GM21367 (cell line): ENCODE results near the gene NEMP1.

Source experiments
- ATAC-seq: cut with Tn5 transposase; IDR thresholded peaks from one replicate; pipeline ENCODE4 v1.9.1; 2021; ENCODE audit not compliant: unreplicated experiment

The NEMP1 gene

GRCh38 chr12:57107456-57108155 lies 29.0 kb upstream of the NEMP1 start:
- ATAC-seq = no peak

- no peak for ATAC-seq
These were observed 27.6 kb upstream of the NEMP1 start for GRCh38 chr12:57106021-57106708.

GRCh38 chr12:57105011-57105753 lies 26.6 kb upstream of the NEMP1 start:
- ATAC-seq = no peak

GRCh38 chr12:57104292-57104910 lies 25.8 kb upstream of the NEMP1 start:
- no peak for ATAC-seq

GRCh38 chr12:57103856-57104255 lies 25.3 kb upstream of the NEMP1 start:
- no peak for ATAC-seq

GRCh38 chr12:57101892-57102695 lies 23.5 kb upstream of the NEMP1 start:
- no peak for ATAC-seq

- no peak for ATAC-seq
These were observed 21.2 kb upstream of the NEMP1 start for GRCh38 chr12:57099766-57100165.

- ATAC-seq = no peak
These were observed 20.6 kb upstream of the NEMP1 start for GRCh38 chr12:57099047-57099714.

- no peak for ATAC-seq
These were observed 20.0 kb upstream of the NEMP1 start for GRCh38 chr12:57098546-57098945.

GRCh38 chr12:57097554-57097835 lies 18.9 kb upstream of the NEMP1 start:
- ATAC-seq = no peak

- ATAC-seq = no peak
These were observed 18.4 kb upstream of the NEMP1 start for GRCh38 chr12:57096748-57097553.

GRCh38 chr12:57096099-57096572 lies 17.5 kb upstream of the NEMP1 start:
- no peak for ATAC-seq

- ATAC-seq = no peak
These were observed 16.8 kb upstream of the NEMP1 start for GRCh38 chr12:57095440-57095839.

GRCh38 chr12:57094208-57095160 lies 15.9 kb upstream of the NEMP1 start:
- ATAC-seq = no peak

- no peak for ATAC-seq
These were observed 15.0 kb upstream of the NEMP1 start for GRCh38 chr12:57093415-57094207.

- no peak for ATAC-seq
These were observed 14.4 kb upstream of the NEMP1 start for GRCh38 chr12:57092876-57093414.

- ATAC-seq = no peak
These were observed 13.9 kb upstream of the NEMP1 start for GRCh38 chr12:57092529-57092862.
